HepG2 (cell line): ENCODE data around the gene FBRSL1. TPM values are rescaled to one million over a fixed set of nuclear protein-coding genes. Genes with fewer than 3 reads are reported as not detected.

Experiments used
- GATA4 ChIP-seq: sonication (generic); IDR thresholded peaks from 2 replicates; pipeline ENCODE4 v1.6.1; 2016; ENCODE audit warnings: antibody characterized with exemption, low read depth, borderline replicate concordance
- HOXA7 ChIP-seq: sonication (generic); formaldehyde crosslinking; IDR thresholded peaks from 2 replicates; pipeline ENCODE4 v1.8.1; 2022; ENCODE audit warnings: mild to moderate bottlenecking, missing genetic modification reagents, moderate library complexity
- IKZF4 ChIP-seq: sonication (generic); formaldehyde crosslinking; IDR thresholded peaks from 2 replicates; pipeline ENCODE4 v1.5.1; 2020; ENCODE audit warnings: borderline replicate concordance, mild to moderate bottlenecking, low read depth, missing genetic modification reagents; ENCODE audit errors: not compliant biosample characterization
- SAFB2 ChIP-seq: sonication (generic); formaldehyde crosslinking; IDR thresholded peaks from 2 replicates; pipeline ENCODE4 v1.5.1; 2020; ENCODE audit warnings: missing genetic modification reagents, low read depth, mild to moderate bottlenecking, borderline replicate concordance
- SIN3B ChIP-seq: fragments of 150-350 bp; IDR thresholded peaks from 2 replicates; pipeline ENCODE4 v1.6.1; 2014; ENCODE audit warnings: low read length
- SRSF4 ChIP-seq: fragments of 200-400 bp; formaldehyde crosslinking; IDR thresholded peaks from one replicate; pipeline ENCODE4 v1.6.1; 2018; ENCODE audit warnings: mild to moderate bottlenecking, low read depth, low read length, moderate library complexity; ENCODE audit not compliant: poor library complexity, severe bottlenecking
- ZBTB7A ChIP-seq: sonication (generic); formaldehyde crosslinking; IDR thresholded peaks from 2 replicates; pipeline ENCODE4 v1.8.0; 2022; ENCODE audit warnings: mild to moderate bottlenecking, missing genetic modification reagents
- ZNF33B ChIP-seq: sonication (generic); formaldehyde crosslinking; IDR thresholded peaks from 2 replicates; pipeline ENCODE4 v1.5.1; 2020; ENCODE audit warnings: mild to moderate bottlenecking, missing genetic modification reagents
- ZNF652 ChIP-seq: IDR thresholded peaks from 2 replicates; pipeline ENCODE4 v1.6.1; 2016; ENCODE audit warnings: low read depth, borderline replicate concordance
- ZNF891 ChIP-seq: sonication (generic); formaldehyde crosslinking; IDR thresholded peaks from 2 replicates; pipeline ENCODE4 v1.5.0; 2020; ENCODE audit warnings: mild to moderate bottlenecking, missing genetic modification reagents
- polyA plus RNA-seq, 8 experiments: library from polyadenylated mRNA; depleted of rRNA in 3 of 8; stranded (reverse) in 7 of 8; unstranded in 1 of 8; fragments of >200 nt; fragmentation: Illumina TruSeq in 4 of 8; extraction: Trizol in 4 of 8; gene quantifications; 2 replicates each; pipeline versions ENCODE4 v1.2.1 to v1.2.3, GENCODE V29; 2011 to 2016; ENCODE audit warnings: low read depth in 4 of 8, missing spikeins in 1 of 8, mixed read lengths in 1 of 8; ENCODE audit not compliant: insufficient read depth in 1 of 8
- total RNA-seq, 5 experiments: library from RNA; depleted of rRNA; stranded (reverse); fragments of >200 nt; fragmentation: Illumina TruSeq; extraction: Trizol; gene quantifications; 2 replicates each; pipeline ENCODE4 v1.2.3, GENCODE V29; 2016; ENCODE audit warnings: low read depth in 1 of 5
- TF ChIP-seq, protein P1 (sequence below): sonication (generic); formaldehyde crosslinking; IDR thresholded peaks from 2 replicates; pipeline ENCODE4 v1.4.0; 2020; ENCODE audit warnings: missing genetic modification reagents, mild to moderate bottlenecking, borderline replicate concordance
- TF ChIP-seq, protein P2 (sequence below): sonication (generic); formaldehyde crosslinking; IDR thresholded peaks from 2 replicates; pipeline ENCODE4 v1.8.0; 2022; ENCODE audit warnings: mild to moderate bottlenecking, missing genetic modification reagents, borderline replicate concordance
- TF ChIP-seq, protein P3 (sequence below), 2 experiments: fragments of 450-650 bp in 1 of 2; sonication (generic) in 1 of 2; formaldehyde crosslinking in 1 of 2; IDR thresholded peaks; 2 replicates each; pipeline versions ENCODE4 v1.6.1 to v1.8.0; 2016 to 2022; ENCODE audit warnings: antibody characterized with exemption in 1 of 2, mild to moderate bottlenecking in 1 of 2, missing genetic modification reagents in 1 of 2

The FBRSL1 gene
- total and polyA plus RNA-seq, 2 of the 13 experiments (the other 11 are each of a cell fraction or from before 2014, with no cell fraction given): 3.6 to 7.9 TPM

DNA sequence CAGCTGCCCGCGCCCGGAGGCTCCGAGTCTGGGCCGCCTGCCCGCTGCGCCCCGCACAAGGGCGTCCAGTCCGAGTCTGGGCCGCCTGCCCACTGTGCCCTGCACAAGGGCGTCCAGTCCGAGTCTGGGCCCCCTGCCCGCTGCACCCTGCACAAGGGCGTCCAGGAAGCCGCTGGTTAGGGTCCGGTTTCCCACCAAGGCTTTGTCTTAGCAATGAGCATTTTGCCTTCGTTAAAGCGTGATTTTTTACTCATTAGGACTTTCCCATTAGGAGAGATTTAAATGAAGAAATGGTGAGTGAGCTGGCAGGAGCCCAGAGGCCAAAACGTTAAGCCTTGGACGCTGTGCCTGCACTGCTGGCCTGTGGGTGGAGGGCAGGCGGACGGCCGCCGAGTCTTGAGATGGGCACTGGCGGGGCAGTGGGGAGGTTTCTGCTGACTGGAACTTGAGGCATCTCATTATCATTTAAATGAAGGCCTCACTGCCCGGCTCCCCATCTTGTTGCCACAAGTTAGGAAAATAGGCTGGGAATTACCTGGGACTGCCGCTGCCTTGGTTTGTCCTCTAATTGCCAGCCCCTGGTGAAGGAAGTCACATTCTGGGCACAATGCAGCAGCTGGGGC lies 36.0 kb downstream of the FBRSL1 start (continued):
- TF ChIP-seq, protein P1, sequence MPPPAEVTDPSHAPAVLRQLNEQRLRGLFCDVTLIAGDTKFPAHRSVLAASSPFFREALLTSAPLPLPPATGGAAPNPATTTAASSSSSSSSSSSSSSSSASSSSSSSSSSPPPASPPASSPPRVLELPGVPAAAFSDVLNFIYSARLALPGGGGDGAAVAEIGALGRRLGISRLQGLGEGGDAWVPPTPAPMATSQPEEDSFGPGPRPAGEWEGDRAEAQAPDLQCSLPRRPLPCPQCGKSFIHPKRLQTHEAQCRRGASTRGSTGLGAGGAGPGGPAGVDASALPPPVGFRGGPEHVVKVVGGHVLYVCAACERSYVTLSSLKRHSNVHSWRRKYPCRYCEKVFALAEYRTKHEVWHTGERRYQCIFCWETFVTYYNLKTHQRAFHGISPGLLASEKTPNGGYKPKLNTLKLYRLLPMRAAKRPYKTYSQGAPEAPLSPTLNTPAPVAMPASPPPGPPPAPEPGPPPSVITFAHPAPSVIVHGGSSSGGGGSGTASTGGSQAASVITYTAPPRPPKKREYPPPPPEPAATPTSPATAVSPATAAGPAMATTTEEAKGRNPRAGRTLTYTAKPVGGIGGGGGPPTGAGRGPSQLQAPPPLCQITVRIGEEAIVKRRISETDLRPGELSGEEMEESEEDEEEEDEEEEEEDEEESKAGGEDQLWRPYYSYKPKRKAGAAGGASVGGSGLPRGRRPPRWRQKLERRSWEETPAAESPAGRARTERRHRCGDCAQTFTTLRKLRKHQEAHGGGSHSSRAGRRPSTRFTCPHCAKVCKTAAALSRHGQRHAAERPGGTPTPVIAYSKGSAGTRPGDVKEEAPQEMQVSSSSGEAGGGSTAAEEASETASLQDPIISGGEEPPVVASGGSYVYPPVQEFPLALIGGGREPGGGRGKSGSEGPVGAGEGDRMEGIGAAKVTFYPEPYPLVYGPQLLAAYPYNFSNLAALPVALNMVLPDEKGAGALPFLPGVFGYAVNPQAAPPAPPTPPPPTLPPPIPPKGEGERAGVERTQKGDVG (CRISPR knock-in tag): no peak
- TF ChIP-seq SRSF4: no peak
- TF ChIP-seq ZBTB7A: no peak
- TF ChIP-seq, protein P2, sequence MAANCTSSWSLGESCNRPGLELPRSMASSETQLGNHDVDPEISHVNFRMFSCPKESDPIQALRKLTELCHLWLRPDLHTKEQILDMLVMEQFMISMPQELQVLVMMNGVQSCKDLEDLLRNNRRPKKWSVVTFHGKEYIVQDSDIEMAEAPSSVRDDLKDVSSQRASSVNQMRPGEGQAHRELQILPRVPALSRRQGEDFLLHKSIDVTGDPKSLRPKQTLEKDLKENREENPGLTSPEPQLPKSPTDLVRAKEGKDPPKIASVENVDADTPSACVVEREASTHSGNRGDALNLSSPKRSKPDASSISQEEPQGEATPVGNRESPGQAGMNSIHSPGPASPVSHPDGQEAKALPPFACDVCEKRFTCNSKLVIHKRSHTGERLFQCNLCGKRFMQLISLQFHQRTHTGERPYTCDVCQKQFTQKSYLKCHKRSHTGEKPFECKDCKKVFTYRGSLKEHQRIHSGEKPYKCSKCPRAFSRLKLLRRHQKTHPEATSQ (CRISPR knock-in tag): no peak
- no peak for TF ChIP-seq GATA4
- no peak for TF ChIP-seq IKZF4
- no peak for TF ChIP-seq ZNF652 (CRISPR knock-in tag)
- TF ChIP-seq SAFB2 (CRISPR knock-in tag): no peak
- TF ChIP-seq ZNF891 (CRISPR knock-in tag): no peak
- no peak for TF ChIP-seq HOXA7 (CRISPR knock-in tag)
- no peak for TF ChIP-seq ZNF33B (CRISPR knock-in tag)
- no peak for TF ChIP-seq SIN3B
- TF ChIP-seq, protein P3, sequence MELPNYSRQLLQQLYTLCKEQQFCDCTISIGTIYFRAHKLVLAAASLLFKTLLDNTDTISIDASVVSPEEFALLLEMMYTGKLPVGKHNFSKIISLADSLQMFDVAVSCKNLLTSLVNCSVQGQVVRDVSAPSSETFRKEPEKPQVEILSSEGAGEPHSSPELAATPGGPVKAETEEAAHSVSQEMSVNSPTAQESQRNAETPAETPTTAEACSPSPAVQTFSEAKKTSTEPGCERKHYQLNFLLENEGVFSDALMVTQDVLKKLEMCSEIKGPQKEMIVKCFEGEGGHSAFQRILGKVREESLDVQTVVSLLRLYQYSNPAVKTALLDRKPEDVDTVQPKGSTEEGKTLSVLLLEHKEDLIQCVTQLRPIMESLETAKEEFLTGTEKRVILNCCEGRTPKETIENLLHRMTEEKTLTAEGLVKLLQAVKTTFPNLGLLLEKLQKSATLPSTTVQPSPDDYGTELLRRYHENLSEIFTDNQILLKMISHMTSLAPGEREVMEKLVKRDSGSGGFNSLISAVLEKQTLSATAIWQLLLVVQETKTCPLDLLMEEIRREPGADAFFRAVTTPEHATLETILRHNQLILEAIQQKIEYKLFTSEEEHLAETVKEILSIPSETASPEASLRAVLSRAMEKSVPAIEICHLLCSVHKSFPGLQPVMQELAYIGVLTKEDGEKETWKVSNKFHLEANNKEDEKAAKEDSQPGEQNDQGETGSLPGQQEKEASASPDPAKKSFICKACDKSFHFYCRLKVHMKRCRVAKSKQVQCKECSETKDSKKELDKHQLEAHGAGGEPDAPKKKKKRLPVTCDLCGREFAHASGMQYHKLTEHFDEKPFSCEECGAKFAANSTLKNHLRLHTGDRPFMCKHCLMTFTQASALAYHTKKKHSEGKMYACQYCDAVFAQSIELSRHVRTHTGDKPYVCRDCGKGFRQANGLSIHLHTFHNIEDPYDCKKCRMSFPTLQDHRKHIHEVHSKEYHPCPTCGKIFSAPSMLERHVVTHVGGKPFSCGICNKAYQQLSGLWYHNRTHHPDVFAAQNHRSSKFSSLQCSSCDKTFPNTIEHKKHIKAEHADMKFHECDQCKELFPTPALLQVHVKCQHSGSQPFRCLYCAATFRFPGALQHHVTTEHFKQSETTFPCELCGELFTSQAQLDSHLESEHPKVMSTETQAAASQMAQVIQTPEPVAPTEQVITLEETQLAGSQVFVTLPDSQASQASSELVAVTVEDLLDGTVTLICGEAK (IDR thresholded peaks at IDR 0.05): no peak
- TF ChIP-seq, protein P3 (CRISPR knock-in tag; IDR thresholded peaks at IDR 0.05): no peak
